Hepatocyte (in vitro differentiated cells): ENCODE results near the gene RUVBL2. TPM values are rescaled to one million over a fixed set of nuclear protein-coding genes. Genes with fewer than 3 reads are reported as not detected.

Source experiments
- DNase-seq: peaks from one replicate; pipeline ENCODE4 v3.0.0-alpha.2; 2016; ENCODE audit warnings: low spot score
- H2AFZ ChIP-seq: fragments of 200-600 bp; sonication (generic); 2 replicates; pipeline ENCODE4 v1.6.0; 2016; ENCODE audit warnings: antibody characterized with exemption, mild to moderate bottlenecking
- H3K27ac ChIP-seq: fragments of 200-600 bp; sonication (generic); 2 replicates; pipeline ENCODE4 v1.5.1; 2016; ENCODE audit warnings: mild to moderate bottlenecking
- H3K27me3 ChIP-seq: fragments of 200-600 bp; sonication (generic); 2 replicates; pipeline ENCODE4 v1.6.1; 2016
- H3K36me3 ChIP-seq: fragments of 200-600 bp; sonication (generic); replicated peaks from 2 replicates; pipeline ENCODE4 v1.5.1; 2016; ENCODE audit warnings: low read depth; ENCODE audit not compliant: insufficient read depth
- H3K4me1 ChIP-seq: fragments of 200-600 bp; sonication (generic); 2 replicates; pipeline ENCODE4 v1.5.1; 2016; ENCODE audit warnings: mild to moderate bottlenecking, moderate library complexity; ENCODE audit not compliant: insufficient read depth
- H3K4me2 ChIP-seq: fragments of 200-600 bp; sonication (generic); 2 replicates; pipeline ENCODE4 v1.6.0; 2016
- H3K4me3 ChIP-seq: fragments of 200-600 bp; sonication (generic); 2 replicates; pipeline ENCODE4 v1.5.1; 2016; ENCODE audit warnings: mild to moderate bottlenecking
- H3K79me2 ChIP-seq: fragments of 200-600 bp; sonication (generic); 2 replicates; pipeline ENCODE4 v1.6.0; 2017; ENCODE audit warnings: mild to moderate bottlenecking
- H3K9me2 ChIP-seq: fragments of 200-600 bp; sonication (generic); replicated peaks from 2 replicates; pipeline ENCODE4 v1.6.0; 2017; ENCODE audit warnings: mild to moderate bottlenecking; ENCODE audit not compliant: insufficient read depth
- H3K9me3 ChIP-seq: fragments of 200-600 bp; sonication (generic); 2 replicates; pipeline ENCODE4 v1.5.1; 2016; ENCODE audit warnings: low read depth, mild to moderate bottlenecking
- H4K20me1 ChIP-seq: fragments of 200-600 bp; sonication (generic); 2 replicates; pipeline ENCODE4 v1.6.0; 2016; ENCODE audit warnings: mild to moderate bottlenecking; ENCODE audit not compliant: insufficient read depth, poor library complexity, severe bottlenecking
- CTCF ChIP-seq: fragments of 200-600 bp; sonication (generic); IDR thresholded peaks from 2 replicates; pipeline ENCODE4 v1.5.1; 2016; ENCODE audit warnings: antibody characterized with exemption, mild to moderate bottlenecking; ENCODE audit not compliant: poor library complexity
- EZH2 ChIP-seq: fragments of 200-600 bp; sonication (generic); IDR thresholded peaks from 2 replicates; pipeline ENCODE4 v1.6.1; 2016; ENCODE audit warnings: antibody characterized with exemption, mild to moderate bottlenecking, borderline replicate concordance
- EZH2phosphoT487 ChIP-seq: fragments of 200-600 bp; sonication (generic); IDR thresholded peaks from one replicate; pipeline ENCODE4 v1.6.1; 2018; ENCODE audit warnings: antibody characterized with exemption, mild to moderate bottlenecking, low read depth, moderate library complexity; ENCODE audit not compliant: unreplicated experiment, severe bottlenecking
- WGBS: methylation state at CpG from one replicate; pipeline ENCODE4 v1.1.6; 2016; ENCODE audit warnings: low lambda C conversion rate; ENCODE audit errors: missing lambda C conversion rate; 5-methylcytosine and 5-hydroxymethylcytosine counted together
- polyA plus RNA-seq: library from polyadenylated mRNA; unstranded; fragments of >200 nt; fragmentation: Nextera tagmentation; extraction: Ambion mirVana; gene quantifications from 2 replicates; pipeline ENCODE4 v1.2.1, GENCODE V29; 2016
- total RNA-seq: library from RNA; depleted of rRNA; stranded (reverse); fragments of >200 nt; gene quantifications from 2 replicates; pipeline ENCODE4 v1.2.3, GENCODE V29; 2014

Gene RUVBL2
- total and polyA plus RNA-seq, 2 experiments from 2014 or later = 72.1 to 84.9 TPM

- H3K27me3 ChIP-seq = no peaks in the 10 kb centered on the region
- no peaks in the 10 kb centered on the region for H4K20me1 ChIP-seq
- H3K36me3 ChIP-seq = no peaks in the 10 kb centered on the region
- peak within 1 kb of the TSS; percentile 72 for H2AFZ ChIP-seq
- peak; percentile 99 for DNase-seq
- peaks cover 26% of the 10 kb centered on the region for H3K79me2 ChIP-seq
- peak within 1 kb of the TSS; percentile 98 for H3K4me2 ChIP-seq
- 2% methylated on average over 45 of the region's 71 CpGs for WGBS
- peak within 1 kb of the TSS; percentile 93 for H3K27ac ChIP-seq
- no peak for TF ChIP-seq CTCF
- TF ChIP-seq EZH2phosphoT487 = no peak
- TF ChIP-seq EZH2 = no peak
- H3K4me3 ChIP-seq = peak within 1 kb of the TSS; percentile 53
- H3K9me2 ChIP-seq = no peaks in the 10 kb centered on the region
- peaks cover 10% of the 10 kb centered on the region for H3K4me1 ChIP-seq
- H3K9me3 ChIP-seq = no peaks in the 10 kb centered on the region
These were observed 38.9 kb upstream of the RUVBL2 start, which contains the start of gene BAX for GRCh38 chr19:48954595-48955307. Gene BAX (plus strand): TSS chr19:48954875. CDS start chr19:48954929, 54 bp downstream.

- no peaks in the 10 kb centered on the region for H3K9me3 ChIP-seq
- peak overlapping the region; percentile 53 for H2AFZ ChIP-seq
- peak overlapping the region; percentile 93 for H3K27ac ChIP-seq
- 63% methylated on average over 15 of the region's 16 CpGs for WGBS
- H3K4me3 ChIP-seq = peak overlapping the region; percentile 53
- no peaks in the 10 kb centered on the region for H3K27me3 ChIP-seq
- peak overlapping the region; percentile 98 for H3K4me2 ChIP-seq
- TF ChIP-seq EZH2phosphoT487 (no peak), EZH2 (no peak), CTCF (no peak)
- no peak for DNase-seq
- no peaks in the 10 kb centered on the region for H3K36me3 ChIP-seq
- H3K9me2 ChIP-seq = no peaks in the 10 kb centered on the region
- no peaks in the 10 kb centered on the region for H4K20me1 ChIP-seq
- peaks cover 26% of the 10 kb centered on the region for H3K79me2 ChIP-seq
- peaks cover 10% of the 10 kb centered on the region for H3K4me1 ChIP-seq
These were observed 38.3 kb upstream of the RUVBL2 start for GRCh38 chr19:48955308-48955958.

GRCh38 chr19:48958006-48958405, 35.7 kb upstream of the RUVBL2 start:
- Histone ChIP-seq H3K4me2 (no peak overlapping the region), H4K20me1 (no peaks in the 10 kb centered on the region), H3K4me1 (peaks cover 20% of the 10 kb centered on the region), H2AFZ (no peak overlapping the region), H3K27ac (no peak overlapping the region), H3K27me3 (no peaks in the 10 kb centered on the region), H3K9me3 (no peaks in the 10 kb centered on the region), H3K9me2 (no peaks in the 10 kb centered on the region), H3K79me2 (peaks cover 26% of the 10 kb centered on the region), H3K4me3 (no peak overlapping the region), H3K36me3 (no peaks in the 10 kb centered on the region)
- no peak for DNase-seq
- 100% methylated on average over 8 of the region's 8 CpGs for WGBS
- TF ChIP-seq EZH2 = no peak
- TF ChIP-seq CTCF = no peak
- no peak for TF ChIP-seq EZH2phosphoT487
